Muscle of leg (tissue), 9 donors: Measurements from ENCODE around the gene PMEL. TPM values are rescaled to one million over a fixed set of nuclear protein-coding genes. Genes with fewer than 3 reads are reported as not detected.

ENCODE experiments used
- polyA plus RNA-seq, 8 donors: library from polyadenylated mRNA; unstranded; fragments of 120-200 nt; gene quantifications; one replicate each; pipeline versions ENCODE4 v1.2.1 to v1.2.3, GENCODE V29; 2013; ENCODE audit warnings: inconsistent platforms in 1 of 8, low replicate concordance in 1 of 8; ENCODE audit not compliant: insufficient read length in 8 of 8, insufficient read depth in 1 of 8
- total RNA-seq: library from RNA; stranded (reverse); fragments of 120-200 nt; gene quantifications from one replicate; pipeline ENCODE4 v1.2.4, GENCODE V29; 2013

PMEL gene
- total and polyA plus RNA-seq, 9 donors = 0.62 to 16.2 (median 1.2) TPM

Other genes starting within 250 kb of the PMEL start
- gene BLOC1S1, start 250.0 kb downstream of the PMEL start, total RNA-seq = 135 TPM
- gene BLOC1S1, start 250.0 kb downstream of the PMEL start, polyA plus RNA-seq = 100 to 1,000 TPM in 7 of 8 donors, 10 to 100 TPM in 1; 97.2 to 133 (median 115) TPM
- 22.0 TPM for gene RDH5, start 245.6 kb downstream of the PMEL start, total RNA-seq
- 10 to 100 TPM in 6 of 8 donors, 1 to 10 TPM in 2; 8.6 to 45.9 (median 17.9) TPM for gene RDH5, start 245.6 kb downstream of the PMEL start, polyA plus RNA-seq
- 905 TPM for gene CD63, start 237.0 kb downstream of the PMEL start, total RNA-seq
- 100 to 1,000 TPM; 751 to 916 (median 844) TPM for gene CD63, start 237.0 kb downstream of the PMEL start, polyA plus RNA-seq
- 4.5 TPM for gene GDF11, start 222.9 kb downstream of the PMEL start, total RNA-seq
- gene GDF11, start 222.9 kb downstream of the PMEL start, polyA plus RNA-seq = 10 to 100 TPM in 6 of 8 donors, 1 to 10 TPM in 2; 8.3 to 12.4 (median 10.7) TPM
- gene SARNP, start 148.3 kb downstream of the PMEL start, total RNA-seq = 81.6 TPM
- gene SARNP, start 148.3 kb downstream of the PMEL start, polyA plus RNA-seq = 100 to 1,000 TPM in 1 of 8 donors, 10 to 100 TPM in 7; 66.6 to 104 (median 81.0) TPM
- 17.0 TPM for gene ORMDL2, start 148.0 kb downstream of the PMEL start, total RNA-seq
- gene ORMDL2, start 148.0 kb downstream of the PMEL start, polyA plus RNA-seq = 10 to 100 TPM; 13.5 to 19.3 (median 17.4) TPM
- 25.1 TPM for gene DNAJC14, start 136.5 kb downstream of the PMEL start, total RNA-seq
- gene DNAJC14, start 136.5 kb downstream of the PMEL start, polyA plus RNA-seq = 10 to 100 TPM; 17.3 to 25.9 (median 23.3) TPM
- 2.7 TPM for gene MMP19, start 123.1 kb downstream of the PMEL start, total RNA-seq
- 1 to 10 TPM; 1.0 to 2.9 (median 1.9) TPM for gene MMP19, start 123.1 kb downstream of the PMEL start, polyA plus RNA-seq
- 22.2 TPM for gene PYM1, start 38.1 kb downstream of the PMEL start, total RNA-seq
- 10 to 100 TPM; 22.1 to 26.8 (median 23.8) TPM for gene PYM1, start 38.1 kb downstream of the PMEL start, polyA plus RNA-seq
- 13.3 TPM for gene DGKA, start 34.9 kb downstream of the PMEL start, total RNA-seq
- 10 to 100 TPM; 10.8 to 29.6 (median 15.7) TPM for gene DGKA, start 34.9 kb downstream of the PMEL start, polyA plus RNA-seq
- 20.8 TPM for gene CDK2, start 788 bp upstream of the PMEL start, total RNA-seq
- gene CDK2, start 788 bp upstream of the PMEL start, polyA plus RNA-seq = 10 to 100 TPM; 24.9 to 34.4 (median 31.4) TPM
- 62.1 TPM for gene RAB5B, start 8.0 kb upstream of the PMEL start, total RNA-seq
- gene RAB5B, start 8.0 kb upstream of the PMEL start, polyA plus RNA-seq = 100 to 1,000 TPM; 108 to 116 (median 113) TPM
- gene SUOX, start 31.2 kb upstream of the PMEL start, total RNA-seq = 19.3 TPM
- gene SUOX, start 31.2 kb upstream of the PMEL start, polyA plus RNA-seq = 10 to 100 TPM; 13.1 to 18.0 (median 14.5) TPM
- gene IKZF4, start 55.0 kb upstream of the PMEL start, total RNA-seq = 2.2 TPM
- gene IKZF4, start 55.0 kb upstream of the PMEL start, polyA plus RNA-seq = 1 to 10 TPM; 5.0 to 8.7 (median 7.1) TPM
- gene RPS26, start 75.9 kb upstream of the PMEL start, total RNA-seq = 255 TPM
- gene RPS26, start 75.9 kb upstream of the PMEL start, polyA plus RNA-seq = 100 to 1,000 TPM in 5 of 8 donors, 10 to 100 TPM in 3; 84.2 to 522 (median 202) TPM
- gene ERBB3, start 114.1 kb upstream of the PMEL start, total RNA-seq = 126 TPM
- 100 to 1,000 TPM; 116 to 224 (median 149) TPM for gene ERBB3, start 114.1 kb upstream of the PMEL start, polyA plus RNA-seq
- 97.2 TPM for gene PA2G4, start 138.5 kb upstream of the PMEL start, total RNA-seq
- gene PA2G4, start 138.5 kb upstream of the PMEL start, polyA plus RNA-seq = 100 to 1,000 TPM in 7 of 8 donors, 10 to 100 TPM in 1; 97.8 to 128 (median 119) TPM
- 9,217 TPM for gene RPL41, start 150.6 kb upstream of the PMEL start, total RNA-seq
- 1,000 to 10,000 TPM; 4,607 to 7,530 (median 5,394) TPM for gene RPL41, start 150.6 kb upstream of the PMEL start, polyA plus RNA-seq
- gene ZC3H10, start 152.2 kb upstream of the PMEL start, total RNA-seq = 4.2 TPM
- 1 to 10 TPM; 4.1 to 7.7 (median 4.8) TPM for gene ZC3H10, start 152.2 kb upstream of the PMEL start, polyA plus RNA-seq
- 63.7 TPM for gene ESYT1, start 162.2 kb upstream of the PMEL start, total RNA-seq
- 10 to 100 TPM; 75.3 to 90.9 (median 86.2) TPM for gene ESYT1, start 162.2 kb upstream of the PMEL start, polyA plus RNA-seq
- 682 TPM for gene MYL6B, start 186.5 kb upstream of the PMEL start, total RNA-seq
- gene MYL6B, start 186.5 kb upstream of the PMEL start, polyA plus RNA-seq = 1,000 to 10,000 TPM in 2 of 8 donors, 100 to 1,000 TPM in 6; 543 to 1,374 (median 850) TPM
- 1,791 TPM for gene MYL6, start 192.3 kb upstream of the PMEL start, total RNA-seq
- gene MYL6, start 192.3 kb upstream of the PMEL start, polyA plus RNA-seq = 1,000 to 10,000 TPM; 1,431 to 2,233 (median 1,647) TPM
- gene SMARCC2, start 223.4 kb upstream of the PMEL start, total RNA-seq = 46.8 TPM
- 10 to 100 TPM; 53.3 to 71.7 (median 55.9) TPM for gene SMARCC2, start 223.4 kb upstream of the PMEL start, polyA plus RNA-seq